Activated CD8-positive, alpha-beta T cell treated with anti-CD3 and anti-CD28 coated beads, Interleukin-2, amount 10 ng/mL, durations not matched to agents 7 days and 5 days (primary cell): ENCODE results near the gene TEX2. TPM values are rescaled to one million over a fixed set of nuclear protein-coding genes. Genes with fewer than 3 reads are reported as not detected.

ENCODE experiments used
- ATAC-seq: fragments of 150-1000 bp; cut with Tn5 transposase; one replicate; pipeline ENCODE4 v1.10.0; 2021; ENCODE audit warnings: moderate library complexity
- CTCF ChIA-PET: fragments of 350-600 bp; sonication (Branson Sonifier 250); formaldehyde crosslinking; loops from one replicate; lab custom pipeline; 2021; ENCODE audit warnings: antibody characterized with exemption; lab: Charles Lee
- POLR2A ChIA-PET: fragments of 350-600 bp; sonication (Branson Sonifier 250); formaldehyde crosslinking; loops from one replicate; lab custom pipeline; 2021; ENCODE audit warnings: antibody characterized with exemption; lab: Charles Lee
- DNase-seq: peaks from one replicate; pipeline ENCODE4 v3.0.0-alpha.2; 2020
- H3K27ac Mint-ChIP-seq: one replicate; pipeline ENCODE4 v1.8.0; 2021; ENCODE audit warnings: mild to moderate bottlenecking, mixed read lengths
- H3K27me3 Mint-ChIP-seq: one replicate; pipeline ENCODE4 v1.8.0; 2021; ENCODE audit warnings: low read depth, mixed read lengths
- H3K36me3 Mint-ChIP-seq: one replicate; pipeline ENCODE4 v1.8.0; 2021; ENCODE audit warnings: low read depth, mixed read lengths
- H3K4me1 Mint-ChIP-seq: one replicate; pipeline ENCODE4 v1.8.0; 2021; ENCODE audit warnings: low read depth, mixed read lengths
- H3K4me3 Mint-ChIP-seq: one replicate; pipeline ENCODE4 v1.8.0; 2021; ENCODE audit warnings: mild to moderate bottlenecking, mixed read lengths
- H3K9me3 Mint-ChIP-seq: one replicate; pipeline ENCODE4 v1.8.0; 2022; ENCODE audit warnings: mixed read lengths; ENCODE audit not compliant: insufficient read depth
- total RNA-seq, 2 experiments: library from RNA; stranded (reverse); gene quantifications; one replicate each; pipeline ENCODE4 v1.2.3, GENCODE V29; 2021

Gene TEX2
- total RNA-seq, 2 experiments from 2014 or later = 16.1 to 16.2 TPM

DNA sequence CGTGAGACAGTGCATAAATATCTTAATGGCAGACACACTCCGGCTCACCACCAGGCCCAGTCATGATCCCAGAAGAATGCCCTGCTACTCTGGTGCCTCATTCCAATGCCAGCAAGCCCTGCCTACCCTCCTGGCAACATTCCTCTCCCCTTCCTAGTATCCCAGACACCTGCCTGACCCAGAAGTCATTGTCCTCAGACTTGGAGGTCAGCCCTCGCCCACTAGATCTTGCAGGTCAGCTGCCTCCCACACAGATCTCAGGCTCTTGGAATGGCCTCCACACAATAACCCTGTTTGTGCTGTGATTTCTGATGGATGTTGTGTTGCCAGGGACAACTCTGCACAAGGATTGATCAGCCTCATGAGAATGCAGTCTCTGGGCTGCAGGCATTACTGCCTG, 1.8 kb upstream of the TEX2 start:
- H3K4me1 Mint-ChIP-seq = peaks cover 28% of the 10 kb centered on the region
- no peaks in the 10 kb centered on the region for H3K9me3 Mint-ChIP-seq
- no peak overlapping the region for H3K4me3 Mint-ChIP-seq
- no peaks in the 10 kb centered on the region for H3K36me3 Mint-ChIP-seq
- ATAC-seq = no peak
- DNase-seq = no peak
- H3K27me3 Mint-ChIP-seq = peaks cover 19% of the 10 kb centered on the region
- no peak overlapping the region for H3K27ac Mint-ChIP-seq
- CTCF ChIA-PET = no interaction called here
- POLR2A ChIA-PET = interaction anchor here (1.5 kb wide), 1 partner anchor 119 kb away, joined by 3 read pairs; no protein-coding TSS in a partner anchor

DNA sequence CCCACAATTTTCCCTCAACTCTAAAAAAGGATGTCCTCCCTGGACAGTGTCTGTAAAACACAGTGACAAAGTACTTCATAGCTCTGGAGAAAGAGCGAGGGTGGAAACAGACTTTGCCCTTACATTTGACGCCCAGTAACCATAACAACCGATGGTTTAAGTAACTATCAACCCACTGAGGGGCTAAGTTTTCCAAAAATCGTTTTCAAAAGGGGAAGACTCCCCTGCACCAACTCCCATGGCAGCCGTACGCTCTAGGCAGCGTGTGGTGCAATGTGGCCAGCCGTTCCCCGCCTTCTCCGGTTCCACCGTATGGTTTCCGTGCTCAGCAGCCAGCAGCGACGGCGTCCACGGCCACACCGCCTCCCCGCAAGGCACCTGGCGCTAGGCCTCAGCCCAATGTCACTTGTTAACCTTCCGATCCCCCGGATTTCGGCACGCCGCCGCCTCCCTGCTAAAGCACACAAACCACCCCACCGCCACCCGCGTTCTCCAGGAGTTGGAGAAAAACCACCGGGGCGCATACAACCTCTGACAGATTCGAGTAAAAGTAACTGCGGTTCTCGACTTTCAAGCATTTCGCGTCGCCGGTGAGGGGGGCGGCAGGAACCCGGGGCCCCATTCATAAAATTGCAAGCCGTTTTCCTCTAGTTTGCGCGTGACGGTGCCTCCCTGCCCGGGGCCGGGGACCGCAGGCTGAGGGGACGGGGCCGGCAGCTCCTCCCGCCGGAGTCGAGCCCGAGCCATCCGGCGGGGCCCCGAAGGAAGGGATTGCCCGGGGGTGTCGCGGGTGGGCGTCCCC, 661 bp downstream of the TEX2 start:
- peaks cover 14% of the 10 kb centered on the region for H3K27me3 Mint-ChIP-seq
- no peaks in the 10 kb centered on the region for H3K36me3 Mint-ChIP-seq

DNA sequence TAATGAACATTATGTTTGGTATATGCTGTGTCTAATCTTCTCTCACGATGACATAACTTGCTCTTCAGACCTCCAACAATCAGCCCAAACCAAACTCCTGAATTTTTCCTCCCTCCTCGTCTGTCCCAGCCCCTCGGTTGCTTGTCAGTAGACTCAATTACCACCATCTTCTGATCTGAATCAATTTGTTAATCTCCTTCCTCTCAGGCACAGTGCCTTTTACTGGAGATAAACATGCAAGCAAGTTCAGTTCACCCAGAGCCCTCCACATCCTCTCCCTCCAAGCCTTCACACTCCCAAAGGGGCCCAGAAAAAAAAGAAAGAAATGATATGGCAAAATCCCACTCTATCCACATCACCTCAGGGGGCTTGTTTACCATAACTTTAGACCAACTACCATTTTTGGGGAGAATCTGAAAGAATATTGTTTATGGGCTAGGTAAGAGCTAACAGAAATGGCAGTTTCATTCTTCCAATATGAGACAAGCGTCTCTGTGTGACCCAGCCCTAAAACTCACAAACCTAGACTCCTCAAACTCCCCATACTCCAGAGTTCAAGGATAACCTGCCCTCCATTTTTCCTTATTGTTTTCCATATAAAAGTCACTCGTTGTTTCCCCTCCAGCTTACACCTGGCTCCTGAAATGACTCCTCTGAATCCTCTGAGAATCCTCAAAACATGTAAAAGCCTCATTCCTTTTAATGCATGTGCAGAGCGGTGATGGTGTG, 1.5 kb downstream of the TEX2 start:
- peaks cover 27% of the 10 kb centered on the region for H3K4me1 Mint-ChIP-seq
- DNase-seq = no peak
- peaks cover 11% of the 10 kb centered on the region for H3K27me3 Mint-ChIP-seq
- POLR2A ChIA-PET = interaction anchor here (2.6 kb wide), 1 partner anchor 116 kb away, joined by 24 read pairs; no protein-coding TSS in a partner anchor
- no peaks in the 10 kb centered on the region for H3K36me3 Mint-ChIP-seq
- peak overlapping the region; percentile 83 for H3K27ac Mint-ChIP-seq
- ATAC-seq = no peak
- no peaks in the 10 kb centered on the region for H3K9me3 Mint-ChIP-seq
- H3K4me3 Mint-ChIP-seq = peak overlapping the region; percentile 81
- CTCF ChIA-PET = interaction anchor here (1.0 to 2.2 kb wide), 2 partner anchors 10 to 60 kb away, joined by 3 to 5 read pairs; no protein-coding TSS in a partner anchor

More for the DNA sequence above, 661 bp downstream of the TEX2 start:
- DNase-seq (peak; percentile 80), ATAC-seq (peak; percentile 49)
- Mint-ChIP-seq H3K4me3 (peak overlapping the region; percentile 81), H3K9me3 (no peaks in the 10 kb centered on the region), H3K27ac (peak overlapping the region; percentile 83), H3K4me1 (peaks cover 27% of the 10 kb centered on the region)
- POLR2A ChIA-PET = interaction anchor here (1.3 to 2.6 kb wide), 2 partner anchors 40 to 116 kb away, joined by 3 to 24 read pairs; no protein-coding TSS in a partner anchor
- CTCF ChIA-PET = interaction anchor here (0.9 to 2.2 kb wide), 3 partner anchors 9 to 59 kb away, joined by 3 to 5 read pairs (median 3); no protein-coding TSS in a partner anchor

DNA sequence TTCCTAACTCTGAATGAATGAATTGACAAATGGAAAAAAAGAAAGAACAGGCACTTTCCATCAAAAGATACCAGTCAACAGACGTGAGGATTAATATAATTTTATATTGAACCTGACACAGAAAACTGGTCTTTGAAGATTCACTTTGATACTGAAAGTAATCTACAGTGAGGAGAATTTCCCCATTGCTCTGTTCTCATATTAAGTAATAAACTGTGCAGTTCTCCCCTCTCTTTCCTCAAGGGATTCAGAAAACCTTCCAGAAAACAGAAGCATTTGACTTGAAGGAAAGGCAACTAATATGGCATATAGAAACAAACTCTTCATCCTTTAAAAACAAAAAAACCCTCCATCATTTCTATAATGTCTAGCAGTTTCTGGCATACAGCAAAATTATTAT, 2.2 kb downstream of the TEX2 start:
- Mint-ChIP-seq H3K4me1 (peaks cover 27% of the 10 kb centered on the region), H3K36me3 (no peaks in the 10 kb centered on the region), H3K4me3 (peak overlapping the region; percentile 20), H3K9me3 (no peaks in the 10 kb centered on the region), H3K27ac (no peak overlapping the region), H3K27me3 (peaks cover 5% of the 10 kb centered on the region)
- ChIA-PET POLR2A (no interaction called here), CTCF (no interaction called here)
- ATAC-seq (no peak), DNase-seq (no peak)

DNA sequence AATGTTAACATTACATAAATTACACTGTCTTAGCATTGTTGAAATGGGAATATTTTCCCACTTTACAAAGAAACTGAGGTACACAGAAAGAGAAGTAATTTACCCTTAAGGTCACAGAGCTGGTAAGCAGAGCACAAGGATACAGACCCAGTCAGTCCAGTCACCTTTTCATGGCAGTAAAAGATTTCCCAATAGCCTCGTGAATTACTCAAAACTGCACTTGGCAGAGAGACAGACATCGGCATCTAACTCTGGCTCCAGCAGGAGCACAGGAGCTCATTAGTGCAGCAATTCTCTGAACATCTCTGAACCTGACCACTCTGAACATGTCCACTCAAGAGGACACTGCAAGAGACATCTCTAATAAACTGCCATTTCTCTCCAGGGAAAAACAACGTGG, 3.1 kb downstream of the TEX2 start:
- no peaks in the 10 kb centered on the region for H3K36me3 Mint-ChIP-seq
- POLR2A ChIA-PET = interaction anchor here (0.6 kb wide), 1 partner anchor 237 kb away, joined by 3 read pairs; no protein-coding TSS in a partner anchor
- CTCF ChIA-PET = interaction anchor here (0.6 kb wide), 1 partner anchor 294 kb away, joined by 3 read pairs; no protein-coding TSS in a partner anchor

DNA sequence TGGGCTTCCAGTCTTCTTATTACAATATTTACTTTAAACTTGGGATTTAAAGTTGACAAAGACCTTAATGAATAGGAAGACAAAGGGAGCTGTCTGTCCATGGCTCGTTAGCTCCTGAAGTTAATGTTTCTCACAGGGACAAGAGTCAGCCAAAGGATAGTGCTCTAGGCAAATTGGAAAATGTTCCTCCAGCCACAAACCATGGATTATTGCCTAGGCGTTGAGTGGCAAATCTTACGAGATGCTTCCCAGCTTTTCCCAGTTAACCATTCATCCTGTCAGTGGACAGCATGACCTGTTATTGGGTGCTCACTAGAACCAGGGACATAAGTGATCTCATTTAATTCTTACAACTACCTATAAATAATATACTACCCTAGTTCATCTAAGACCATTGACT, 3.6 kb downstream of the TEX2 start:
- ChIA-PET POLR2A (no interaction called here), CTCF (no interaction called here)
- no peaks in the 10 kb centered on the region for H3K27me3 Mint-ChIP-seq
- no peak overlapping the region for H3K4me3 Mint-ChIP-seq
- peaks cover 25% of the 10 kb centered on the region for H3K4me1 Mint-ChIP-seq
- no peaks in the 10 kb centered on the region for H3K36me3 Mint-ChIP-seq
- no peaks in the 10 kb centered on the region for H3K9me3 Mint-ChIP-seq
- no peak for DNase-seq
- H3K27ac Mint-ChIP-seq = no peak overlapping the region
- no peak for ATAC-seq

More for the DNA sequence above, 3.1 kb downstream of the TEX2 start:
- Mint-ChIP-seq H3K4me1 (peaks cover 27% of the 10 kb centered on the region), H3K27ac (no peak overlapping the region), H3K27me3 (peaks cover 4% of the 10 kb centered on the region), H3K9me3 (no peaks in the 10 kb centered on the region), H3K4me3 (no peak overlapping the region)
- no peak for DNase-seq
- ATAC-seq = no peak

DNA sequence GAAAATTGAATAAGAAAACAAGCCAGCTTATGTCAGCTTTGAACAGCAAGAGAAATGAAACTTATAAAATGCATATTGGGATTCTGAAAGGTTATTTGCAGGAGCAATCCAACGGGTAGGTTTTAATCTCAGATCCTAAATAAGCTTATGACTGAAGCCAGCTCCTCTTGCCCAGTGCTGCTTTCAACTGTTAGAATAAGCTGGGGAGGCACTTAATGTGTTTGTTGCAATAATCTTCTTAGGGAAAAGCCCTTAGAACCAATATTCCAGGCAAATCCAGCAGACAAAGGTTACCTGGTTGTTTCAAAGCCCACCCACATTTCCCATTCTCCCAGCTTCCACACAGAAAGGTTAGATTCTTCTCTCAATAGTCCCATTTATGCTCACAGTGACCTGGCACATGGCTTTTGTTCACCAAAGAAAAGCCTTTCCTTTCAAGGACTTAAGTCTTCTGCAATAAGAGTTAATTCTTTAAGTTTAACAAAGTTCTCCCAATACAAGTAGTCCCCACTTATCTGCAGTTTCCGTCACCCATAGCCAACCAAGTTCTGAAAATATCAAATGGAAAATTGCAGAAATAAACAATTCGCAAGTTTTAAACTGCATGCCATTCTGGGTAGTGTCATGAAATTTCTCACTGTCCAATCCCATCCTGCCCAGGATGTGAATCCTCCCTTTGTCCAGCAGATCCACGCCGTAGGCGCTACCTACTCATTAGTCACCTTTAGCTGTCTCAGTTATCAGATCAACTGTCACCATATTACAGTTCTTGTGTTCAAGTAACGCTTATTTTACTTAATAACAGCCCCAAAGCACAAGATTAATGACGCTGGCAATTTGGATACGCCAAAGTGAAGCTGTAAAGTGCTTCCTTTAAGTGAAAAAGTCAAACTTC, 5.9 kb downstream of the TEX2 start:
- no peaks in the 10 kb centered on the region for H3K36me3 Mint-ChIP-seq
- ChIA-PET POLR2A (interaction anchor here (1.4 kb wide), 1 partner anchor 14 kb away, joined by 4 read pairs; no protein-coding TSS in a partner anchor), CTCF (interaction anchor here (1.2 kb wide), 1 partner anchor 25 kb away, joined by 4 read pairs; no protein-coding TSS in a partner anchor)
- H3K27me3 Mint-ChIP-seq = no peaks in the 10 kb centered on the region
- peaks cover 16% of the 10 kb centered on the region for H3K4me1 Mint-ChIP-seq
- no peak for ATAC-seq
- H3K4me3 Mint-ChIP-seq = no peak overlapping the region
- H3K27ac Mint-ChIP-seq = no peak overlapping the region
- no peak for DNase-seq
- no peaks in the 10 kb centered on the region for H3K9me3 Mint-ChIP-seq

DNA sequence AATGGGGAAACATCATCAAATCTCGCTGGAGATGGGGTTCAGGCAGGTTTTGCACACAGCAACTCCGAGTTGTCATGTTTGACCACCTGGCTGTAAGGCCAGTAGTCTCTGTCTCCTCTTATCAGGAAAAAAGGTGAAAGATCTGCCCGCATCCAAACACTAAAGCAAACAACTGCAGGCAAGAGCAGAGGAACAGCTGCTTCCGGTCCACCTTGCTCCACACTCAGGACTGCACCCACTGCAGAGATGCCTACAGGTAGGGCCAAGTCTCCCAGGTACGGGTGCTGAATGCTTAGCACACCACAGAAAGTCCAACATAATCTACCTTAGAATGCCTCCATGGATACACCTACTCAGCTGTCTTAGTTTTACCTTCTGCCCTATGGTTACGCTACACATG, 7.3 kb downstream of the TEX2 start:
- ATAC-seq = no peak
- ChIA-PET CTCF (no interaction called here), POLR2A (no interaction called here)
- H3K27ac Mint-ChIP-seq = no peak overlapping the region
- H3K4me3 Mint-ChIP-seq = no peak overlapping the region
- no peak for DNase-seq
- H3K9me3 Mint-ChIP-seq = no peaks in the 10 kb centered on the region
- H3K4me1 Mint-ChIP-seq = peaks cover 4% of the 10 kb centered on the region
- no peaks in the 10 kb centered on the region for H3K27me3 Mint-ChIP-seq
- no peaks in the 10 kb centered on the region for H3K36me3 Mint-ChIP-seq

DNA sequence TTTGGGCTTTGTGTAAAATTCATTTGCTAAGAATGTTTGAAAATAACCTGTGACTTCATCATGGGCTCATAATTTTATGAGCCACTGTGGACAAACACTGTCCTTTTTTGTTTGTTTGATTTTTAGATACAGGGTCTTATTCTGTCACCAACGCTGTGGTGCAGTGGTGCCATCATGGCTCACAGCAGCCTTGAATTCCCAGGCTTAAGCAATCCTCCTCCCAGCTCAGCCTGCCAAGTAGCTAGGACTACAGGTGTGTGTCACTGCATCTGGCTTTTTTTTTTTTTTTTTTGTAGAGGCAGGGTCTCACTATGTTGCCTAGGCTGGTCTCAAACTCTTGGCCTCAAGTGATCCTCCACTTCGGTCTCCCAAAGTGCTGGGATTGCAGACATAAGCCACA, 8.3 kb downstream of the TEX2 start:
- Mint-ChIP-seq H3K27me3 (no peaks in the 10 kb centered on the region), H3K36me3 (no peaks in the 10 kb centered on the region), H3K4me3 (no peak overlapping the region), H3K27ac (no peak overlapping the region), H3K4me1 (no peaks in the 10 kb centered on the region), H3K9me3 (no peaks in the 10 kb centered on the region)
- DNase-seq (no peak), ATAC-seq (no peak)
- ChIA-PET CTCF (no interaction called here), POLR2A (no interaction called here)

DNA sequence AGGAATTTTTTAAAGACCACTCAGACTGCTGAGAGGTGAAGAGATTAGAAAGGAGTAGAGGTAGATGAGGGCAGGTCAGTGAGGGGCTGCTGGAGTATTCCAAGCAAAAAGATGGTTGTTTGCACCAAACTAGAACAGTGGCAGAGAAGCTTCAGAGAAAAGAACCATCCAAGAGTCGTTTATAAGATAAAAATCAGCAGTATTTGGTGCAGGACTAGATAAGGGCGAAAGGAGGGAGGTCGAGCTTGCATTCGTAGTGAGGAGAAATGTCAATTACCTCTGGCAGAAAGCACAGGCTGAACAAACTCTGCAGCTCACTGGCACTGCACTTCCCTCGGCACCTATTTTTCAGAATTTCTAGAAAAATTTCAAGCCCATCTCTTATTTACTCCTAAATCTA, 9.6 kb downstream of the TEX2 start:
- Mint-ChIP-seq H3K4me1 (no peaks in the 10 kb centered on the region), H3K27me3 (no peaks in the 10 kb centered on the region), H3K36me3 (no peaks in the 10 kb centered on the region), H3K27ac (no peak overlapping the region), H3K4me3 (no peak overlapping the region), H3K9me3 (no peaks in the 10 kb centered on the region)
- no peak for ATAC-seq
- ChIA-PET CTCF (interaction anchor here (1.9 kb wide), 1 partner anchor 17 kb away, joined by 5 read pairs; no protein-coding TSS in a partner anchor), POLR2A (interaction anchor here (0.6 kb wide), 1 partner anchor 108 kb away, joined by 3 read pairs; no protein-coding TSS in a partner anchor)
- no peak for DNase-seq

DNA sequence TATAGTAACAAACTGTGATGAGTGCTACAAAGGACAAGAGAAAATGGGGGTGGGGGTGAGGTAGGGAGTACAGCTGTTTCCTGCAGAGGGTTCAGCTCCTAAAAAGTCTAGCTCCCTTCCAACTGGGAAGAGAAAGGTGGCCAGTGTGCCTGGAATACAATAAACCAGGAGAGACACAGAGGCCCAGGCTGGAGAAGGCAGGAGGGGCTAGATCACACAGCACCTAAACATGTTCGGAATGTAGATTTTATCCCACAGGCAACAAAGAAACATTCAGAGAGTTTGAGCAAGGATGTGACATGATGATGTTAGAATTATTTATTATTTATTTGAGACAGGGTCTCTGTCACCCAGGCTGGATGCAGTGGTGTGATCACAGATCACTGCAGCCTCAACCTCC, 10.2 kb downstream of the TEX2 start:
- CTCF ChIA-PET = interaction anchor here (1.9 kb wide), 1 partner anchor 16 kb away, joined by 5 read pairs; no protein-coding TSS in a partner anchor
- H3K27ac Mint-ChIP-seq = no peak overlapping the region

More for the DNA sequence above, 10.2 kb downstream of the TEX2 start:
- Mint-ChIP-seq H3K9me3 (no peaks in the 10 kb centered on the region), H3K4me1 (no peaks in the 10 kb centered on the region), H3K4me3 (no peak overlapping the region), H3K27me3 (no peaks in the 10 kb centered on the region), H3K36me3 (no peaks in the 10 kb centered on the region)
- ATAC-seq = no peak
- no peak for DNase-seq
- POLR2A ChIA-PET = no interaction called here
